ENCODE results near the gene KLF13. TPM values are rescaled to one million over a fixed set of nuclear protein-coding genes. Genes with fewer than 3 reads are reported as not detected.
A peak's percentile ranks its signal among the peaks of the same experiment; 100 is the strongest.

The KLF13 gene
- total and polyA plus RNA-seq, 11 donors = 22.4 to 74.0 (median 56.4) TPM

DNA sequence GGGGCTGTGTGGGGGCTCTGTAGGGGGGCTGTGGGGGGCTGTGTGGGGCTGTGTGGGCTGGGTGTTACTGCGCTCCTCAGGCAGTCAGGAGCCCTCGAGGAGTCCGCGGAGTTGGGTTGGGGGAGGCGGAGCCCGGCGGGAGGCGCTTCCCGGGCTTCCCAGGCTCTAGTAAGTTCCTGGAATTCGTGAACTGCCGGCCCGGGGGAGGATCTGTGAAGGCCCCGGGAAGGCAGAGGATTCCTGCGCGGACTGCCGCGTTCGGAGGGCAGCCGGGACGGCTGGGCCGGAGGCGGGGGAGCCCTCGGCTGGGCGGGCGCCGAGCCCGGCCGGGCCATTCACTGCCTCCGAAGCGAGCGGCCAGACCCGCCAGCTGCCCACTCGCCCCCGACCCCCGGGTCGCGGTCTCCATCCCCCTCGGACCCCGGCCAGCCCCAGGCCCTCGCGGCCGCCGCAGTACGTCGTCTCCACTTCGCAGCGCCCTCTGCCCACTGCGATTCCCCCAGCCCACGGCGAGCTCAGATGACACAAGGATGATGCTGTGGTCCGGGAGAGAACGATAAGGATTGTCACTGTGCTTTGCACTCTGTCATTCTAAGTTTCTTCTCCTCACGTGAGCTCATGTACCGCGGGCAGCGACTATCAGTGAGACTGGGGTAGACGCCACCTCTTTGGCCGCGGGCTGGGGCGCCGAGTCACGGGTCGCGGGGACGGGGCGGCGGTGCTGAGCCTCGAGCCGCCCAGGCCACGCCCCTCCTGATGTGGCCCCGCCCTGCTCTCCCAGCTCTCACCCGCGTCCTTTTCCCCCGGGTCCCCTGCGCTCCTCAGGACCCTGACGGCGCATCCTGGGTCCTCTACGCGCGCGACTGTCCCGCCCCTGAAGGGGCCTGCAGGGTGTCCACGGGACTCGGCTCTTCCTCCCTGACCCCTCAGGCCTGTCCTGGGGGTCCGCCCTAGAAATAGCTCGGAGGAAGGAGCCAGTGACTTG, 65.3 kb downstream of the KLF13 start:
- DNase-seq (peak; percentile 81 to 93 (median 90)), ATAC-seq (peak; percentile 48 to 85 (median 80))
- H3K4me1 ChIP-seq = peaks cover 0 to 33% (median 20%) of the 10 kb centered on the region in 12 donors
- H3K36me3 ChIP-seq = no peaks in the 10 kb centered on the region
- TF ChIP-seq POLR2A (IDR thresholded peaks at IDR 0.05) = peak; percentile 32 to 91
- TF ChIP-seq, protein P1, sequence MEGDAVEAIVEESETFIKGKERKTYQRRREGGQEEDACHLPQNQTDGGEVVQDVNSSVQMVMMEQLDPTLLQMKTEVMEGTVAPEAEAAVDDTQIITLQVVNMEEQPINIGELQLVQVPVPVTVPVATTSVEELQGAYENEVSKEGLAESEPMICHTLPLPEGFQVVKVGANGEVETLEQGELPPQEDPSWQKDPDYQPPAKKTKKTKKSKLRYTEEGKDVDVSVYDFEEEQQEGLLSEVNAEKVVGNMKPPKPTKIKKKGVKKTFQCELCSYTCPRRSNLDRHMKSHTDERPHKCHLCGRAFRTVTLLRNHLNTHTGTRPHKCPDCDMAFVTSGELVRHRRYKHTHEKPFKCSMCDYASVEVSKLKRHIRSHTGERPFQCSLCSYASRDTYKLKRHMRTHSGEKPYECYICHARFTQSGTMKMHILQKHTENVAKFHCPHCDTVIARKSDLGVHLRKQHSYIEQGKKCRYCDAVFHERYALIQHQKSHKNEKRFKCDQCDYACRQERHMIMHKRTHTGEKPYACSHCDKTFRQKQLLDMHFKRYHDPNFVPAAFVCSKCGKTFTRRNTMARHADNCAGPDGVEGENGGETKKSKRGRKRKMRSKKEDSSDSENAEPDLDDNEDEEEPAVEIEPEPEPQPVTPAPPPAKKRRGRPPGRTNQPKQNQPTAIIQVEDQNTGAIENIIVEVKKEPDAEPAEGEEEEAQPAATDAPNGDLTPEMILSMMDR (IDR thresholded peaks at IDR 0.05) = peak in 2 of 12 donors; percentile 9 to 13
- intact Hi-C loops (cut with DNase I) = loop anchor here in 6 of 10 donors (1.0 to 10.0 kb wide), 9 partner anchors 21 to 397 kb away; partner anchors contain the start of genes KLF13 (in 1 of the 6) and MTMR10 (in 1 of the 6)
- peak overlapping the region; percentile 57 to 88 (median 75) for H3K4me3 ChIP-seq
- H3K27ac ChIP-seq = peak overlapping the region; percentile 92 to 99 (median 96)
- peaks cover 0 to 12% (median 0%) of the 10 kb centered on the region in 12 donors for H3K9me3 ChIP-seq
- no peaks in the 10 kb centered on the region for H3K27me3 ChIP-seq
- WGBS, 4 donors = 1% methylated on average over 25 to 86 of the region's 86 CpGs

DNA sequence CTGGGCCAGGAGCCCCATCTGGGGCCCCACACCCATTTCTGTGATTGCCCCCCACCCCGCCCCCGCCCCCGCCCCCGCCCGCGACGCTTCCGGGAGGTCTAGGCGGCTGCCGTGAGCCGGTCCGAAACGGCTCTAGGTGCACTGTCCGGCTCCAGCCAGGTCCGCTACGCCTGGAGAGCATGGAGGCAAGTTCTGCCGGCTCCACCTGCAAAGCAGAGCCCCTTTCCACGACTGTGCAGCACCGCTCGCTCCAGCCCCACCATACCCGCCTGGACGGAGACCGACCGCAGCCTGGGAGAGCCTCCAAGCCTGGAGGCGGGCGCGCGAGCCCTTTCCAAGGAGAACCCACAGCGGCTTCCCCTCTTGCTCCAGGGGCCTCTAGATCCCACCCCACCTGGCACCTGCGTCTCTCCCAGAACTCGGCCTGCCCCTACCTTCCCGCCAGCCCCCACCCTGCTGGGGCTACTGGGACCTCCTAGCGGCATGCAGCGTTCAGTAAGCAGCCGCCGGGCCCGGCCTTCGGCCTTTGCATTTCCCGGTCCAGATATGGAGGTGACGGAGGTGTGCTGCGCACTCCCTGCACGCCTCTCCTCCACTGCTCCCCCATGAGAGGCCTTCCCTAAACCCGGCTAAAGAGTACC, 66.2 kb downstream of the KLF13 start:
- Histone ChIP-seq H3K36me3 (no peaks in the 10 kb centered on the region), H3K27ac (peak overlapping the region; percentile 92 to 99 (median 96)), H3K4me3 (peak overlapping the region; percentile 57 to 88 (median 75)), H3K4me1 (peaks cover 0 to 34% (median 22%) of the 10 kb centered on the region in 12 donors), H3K9me3 (peaks cover 0 to 12% (median 0%) of the 10 kb centered on the region in 12 donors), H3K27me3 (no peaks in the 10 kb centered on the region)
- 28 to 52% (median 30%) methylated on average over 29 to 40 of the region's 43 CpGs for WGBS, 4 donors
- peak in 3 of 4 donors; percentile 1 to 14 (median 11) for ATAC-seq
- intact Hi-C loops (cut with DNase I) = loop anchor here in 5 of 10 donors (1.0 to 10.0 kb wide), 8 partner anchors 41 to 398 kb away; partner anchors contain the start of genes KLF13 (in 1 of the 5) and MTMR10 (in 1 of the 5)
- peak in 2 of 5 donors; percentile 36 to 70 for DNase-seq
- TF ChIP-seq POLR2A (IDR thresholded peaks at IDR 0.05) = no peak
- TF ChIP-seq, protein P1 (IDR thresholded peaks at IDR 0.05) = no peak

DNA sequence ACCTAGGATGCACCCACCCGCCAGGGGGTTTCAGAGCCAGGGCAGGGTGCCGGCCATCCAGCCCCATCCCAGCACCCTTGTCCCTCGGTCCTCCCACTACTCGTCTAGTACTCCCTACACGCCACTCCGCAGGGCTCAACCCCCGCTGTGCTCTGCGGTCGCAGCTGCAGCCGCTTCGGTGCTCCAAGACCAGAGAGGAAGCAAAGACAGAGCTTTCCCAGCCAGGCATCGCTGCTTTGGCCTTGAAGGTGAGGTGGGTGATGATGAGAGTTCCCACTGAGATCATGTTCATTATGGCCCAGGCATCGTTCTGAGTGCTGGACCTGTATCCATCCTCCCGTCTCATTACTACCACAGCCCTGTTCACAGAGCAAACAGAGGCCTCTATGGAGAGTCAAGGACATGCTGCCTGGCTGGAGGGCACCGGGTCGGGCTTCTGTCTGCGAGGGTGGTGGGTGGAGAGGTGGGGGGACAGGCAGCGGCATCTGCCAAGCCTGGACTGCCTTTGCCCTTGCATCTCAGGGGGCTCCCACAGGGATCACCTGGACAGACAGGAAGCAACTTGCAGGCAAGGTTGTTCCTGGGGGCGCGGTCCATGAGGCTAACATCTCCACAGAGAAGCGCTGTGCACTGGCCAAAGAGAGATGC, 66.9 kb downstream of the KLF13 start:
- Histone ChIP-seq H3K9me3 (peaks cover 0 to 12% (median 0%) of the 10 kb centered on the region in 12 donors), H3K36me3 (no peaks in the 10 kb centered on the region), H3K27me3 (no peaks in the 10 kb centered on the region), H3K4me3 (peak overlapping the region in 2 of 12 donors; percentile 75 to 81), H3K27ac (peak overlapping the region in 4 of 12 donors; percentile 93 to 99 (median 94)), H3K4me1 (peaks cover 0 to 40% (median 23%) of the 10 kb centered on the region in 12 donors)
- DNase-seq = peak in 2 of 5 donors; percentile 11 to 17
- ATAC-seq = no peak
- 77 to 87% (median 84%) methylated on average over 20 to 21 of the region's 21 CpGs for WGBS, 4 donors
- intact Hi-C loops (cut with DNase I) = loop anchor here in 5 of 10 donors (2.0 to 10.0 kb wide), 7 partner anchors 41 to 399 kb away; partner anchors contain the start of genes KLF13 (in 1 of the 5) and MTMR10 (in 1 of the 5)
- TF ChIP-seq, protein P1 (IDR thresholded peaks at IDR 0.05) = no peak
- TF ChIP-seq POLR2A (IDR thresholded peaks at IDR 0.05) = no peak
